ENCODE data around the gene PLD5. TPM values are rescaled to one million over a fixed set of nuclear protein-coding genes. Genes with fewer than 3 reads are reported as not detected.

PLD5 gene
- total and polyA plus RNA-seq, 2 of the 13 experiments (the other 11 are each of a cell fraction or from before 2014, with no cell fraction given): not detected

DNA sequence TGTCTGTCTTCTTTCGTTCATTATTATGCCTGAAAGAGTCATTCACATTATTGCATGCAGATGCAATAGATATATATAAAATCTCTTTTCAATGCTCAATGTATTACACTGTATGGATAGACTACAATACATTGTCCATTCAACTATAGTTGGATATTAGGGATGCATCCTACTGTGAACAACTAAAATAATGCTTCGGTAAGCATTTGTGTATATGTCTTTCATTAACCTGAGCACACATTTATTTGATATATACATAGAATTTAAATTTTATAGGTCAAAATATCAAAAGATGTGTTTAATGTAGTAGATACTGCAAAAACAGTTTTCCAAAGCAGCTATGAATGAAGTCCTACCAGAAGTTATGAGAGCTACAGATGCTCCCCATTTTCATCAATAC is 8.9 kb downstream of the PLD5 start:
- WGBS (ENCODE audit: low lambda C conversion rate): 2% methylated on average over 2 of the region's 2 CpGs
- H3K4me3 ChIP-seq (replicated peaks in 1 of 3; ENCODE audit: insufficient read depth in 1 of 3, low read depth in 2 of 3, low read length in 3 of 3): no peak overlapping the region
- in situ Hi-C loops (cut with HindIII; ENCODE audit: extremely low pct_ligation_motif_present, low pct_unique_long_range_greater_than_20kb): no loop called here
- ChIA-PET POLR2A (no interaction called here), CTCF (ENCODE audit: low intra/inter-chr PET ratio, low total read pairs) (no interaction called here)
- DNase-seq (ENCODE audit: low spot score) (no peak), ATAC-seq (no peak), FAIRE-seq (no peak)
- no peak overlapping the region for H3K4me2 ChIP-seq (ENCODE audit: low read depth, low read length)
- no peak overlapping the region for H2AFZ ChIP-seq (ENCODE audit: low read length)
- no peaks in the 10 kb centered on the region for H3K4me1 ChIP-seq (ENCODE audit: insufficient read depth, low read length)
- intact Hi-C loops (cut with micrococcal nuclease; ENCODE audit: unreplicated experiment): no loop called here
- no peaks in the 10 kb centered on the region for H3K36me3 ChIP-seq (replicated peaks in 1 of 2; ENCODE audit: control insufficient read depth in 1 of 2, insufficient read depth in 2 of 2, low read length in 2 of 2)
- H3K9ac ChIP-seq (ENCODE audit: insufficient read depth, low read depth, low read length): no peak overlapping the region
- TF ChIP-seq, protein P1, sequence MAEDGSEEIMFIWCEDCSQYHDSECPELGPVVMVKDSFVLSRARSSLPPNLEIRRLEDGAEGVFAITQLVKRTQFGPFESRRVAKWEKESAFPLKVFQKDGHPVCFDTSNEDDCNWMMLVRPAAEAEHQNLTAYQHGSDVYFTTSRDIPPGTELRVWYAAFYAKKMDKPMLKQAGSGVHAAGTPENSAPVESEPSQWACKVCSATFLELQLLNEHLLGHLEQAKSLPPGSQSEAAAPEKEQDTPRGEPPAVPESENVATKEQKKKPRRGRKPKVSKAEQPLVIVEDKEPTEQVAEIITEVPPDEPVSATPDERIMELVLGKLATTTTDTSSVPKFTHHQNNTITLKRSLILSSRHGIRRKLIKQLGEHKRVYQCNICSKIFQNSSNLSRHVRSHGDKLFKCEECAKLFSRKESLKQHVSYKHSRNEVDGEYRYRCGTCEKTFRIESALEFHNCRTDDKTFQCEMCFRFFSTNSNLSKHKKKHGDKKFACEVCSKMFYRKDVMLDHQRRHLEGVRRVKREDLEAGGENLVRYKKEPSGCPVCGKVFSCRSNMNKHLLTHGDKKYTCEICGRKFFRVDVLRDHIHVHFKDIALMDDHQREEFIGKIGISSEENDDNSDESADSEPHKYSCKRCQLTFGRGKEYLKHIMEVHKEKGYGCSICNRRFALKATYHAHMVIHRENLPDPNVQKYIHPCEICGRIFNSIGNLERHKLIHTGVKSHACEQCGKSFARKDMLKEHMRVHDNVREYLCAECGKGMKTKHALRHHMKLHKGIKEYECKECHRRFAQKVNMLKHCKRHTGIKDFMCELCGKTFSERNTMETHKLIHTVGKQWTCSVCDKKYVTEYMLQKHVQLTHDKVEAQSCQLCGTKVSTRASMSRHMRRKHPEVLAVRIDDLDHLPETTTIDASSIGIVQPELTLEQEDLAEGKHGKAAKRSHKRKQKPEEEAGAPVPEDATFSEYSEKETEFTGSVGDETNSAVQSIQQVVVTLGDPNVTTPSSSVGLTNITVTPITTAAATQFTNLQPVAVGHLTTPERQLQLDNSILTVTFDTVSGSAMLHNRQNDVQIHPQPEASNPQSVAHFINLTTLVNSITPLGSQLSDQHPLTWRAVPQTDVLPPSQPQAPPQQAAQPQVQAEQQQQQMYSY (CRISPR knock-in tag; IDR thresholded peaks at IDR 0.05): no peak
- TF ChIP-seq ZNF331 (CRISPR knock-in tag; IDR thresholded peaks at IDR 0.05) (no peak), FOSL1 (CRISPR knock-in tag; IDR thresholded peaks at IDR 0.05; ENCODE audit: borderline replicate concordance) (no peak), ZNF773 (CRISPR knock-in tag; IDR thresholded peaks at IDR 0.05; ENCODE audit: borderline replicate concordance) (no peak), SMAD3 (CRISPR knock-in tag; IDR thresholded peaks at IDR 0.05) (no peak), IRX3 (CRISPR knock-in tag; IDR thresholded peaks at IDR 0.05; ENCODE audit: borderline replicate concordance, low read depth) (no peak), MAFF (IDR thresholded peaks at IDR 0.05; ENCODE audit: low read depth, low read length) (peak; percentile 90), MAFK (conservative IDR thresholded peaks at IDR 0.05 in 1 of 2, IDR thresholded peaks at IDR 0.05 in 1 of 2; ENCODE audit: low read length in 2 of 2) (peak; percentile 86 to 92), TOPORS (CRISPR knock-in tag; IDR thresholded peaks at IDR 0.05) (no peak), MTA1 (CRISPR knock-in tag; IDR thresholded peaks at IDR 0.05; ENCODE audit: borderline replicate concordance) (no peak), ZMAT3 (CRISPR knock-in tag; conservative IDR thresholded peaks at IDR 0.05) (no peak)
- TF ChIP-seq, protein P2, sequence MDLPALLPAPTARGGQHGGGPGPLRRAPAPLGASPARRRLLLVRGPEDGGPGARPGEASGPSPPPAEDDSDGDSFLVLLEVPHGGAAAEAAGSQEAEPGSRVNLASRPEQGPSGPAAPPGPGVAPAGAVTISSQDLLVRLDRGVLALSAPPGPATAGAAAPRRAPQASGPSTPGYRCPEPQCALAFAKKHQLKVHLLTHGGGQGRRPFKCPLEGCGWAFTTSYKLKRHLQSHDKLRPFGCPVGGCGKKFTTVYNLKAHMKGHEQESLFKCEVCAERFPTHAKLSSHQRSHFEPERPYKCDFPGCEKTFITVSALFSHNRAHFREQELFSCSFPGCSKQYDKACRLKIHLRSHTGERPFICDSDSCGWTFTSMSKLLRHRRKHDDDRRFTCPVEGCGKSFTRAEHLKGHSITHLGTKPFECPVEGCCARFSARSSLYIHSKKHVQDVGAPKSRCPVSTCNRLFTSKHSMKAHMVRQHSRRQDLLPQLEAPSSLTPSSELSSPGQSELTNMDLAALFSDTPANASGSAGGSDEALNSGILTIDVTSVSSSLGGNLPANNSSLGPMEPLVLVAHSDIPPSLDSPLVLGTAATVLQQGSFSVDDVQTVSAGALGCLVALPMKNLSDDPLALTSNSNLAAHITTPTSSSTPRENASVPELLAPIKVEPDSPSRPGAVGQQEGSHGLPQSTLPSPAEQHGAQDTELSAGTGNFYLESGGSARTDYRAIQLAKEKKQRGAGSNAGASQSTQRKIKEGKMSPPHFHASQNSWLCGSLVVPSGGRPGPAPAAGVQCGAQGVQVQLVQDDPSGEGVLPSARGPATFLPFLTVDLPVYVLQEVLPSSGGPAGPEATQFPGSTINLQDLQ (CRISPR knock-in tag; IDR thresholded peaks at IDR 0.05): no peak
- H3K27me3 ChIP-seq (ENCODE audit: control insufficient read depth in 1 of 2, insufficient read depth in 2 of 2, low read length in 2 of 2): no peaks in the 10 kb centered on the region
- no TSS peak for BruUV-seq (replicated peaks)
- H3K27ac ChIP-seq (ENCODE audit: extremely low read length, insufficient read depth, low read length): no peak overlapping the region
- H3K79me2 ChIP-seq (ENCODE audit: insufficient read depth, low read length): no peaks in the 10 kb centered on the region
- H3K9me3 ChIP-seq (ENCODE audit: low read length): no peaks in the 10 kb centered on the region
- H4K20me1 ChIP-seq (ENCODE audit: insufficient read depth, low read length): no peaks in the 10 kb centered on the region
